Stimulated activated naive B cell treated with anti-CD40 and anti-IgM and Interleukin-4, amounts not matched to agents 10 μg/mL and 1 μg/mL and 100 μg/mL, for 72 hours (primary cell): Measurements from ENCODE around the gene IP6K3.
A peak's percentile ranks its signal among the peaks of the same experiment; 100 is the strongest.

Experiments used
- ATAC-seq, 2 donors: fragments of 150-1000 bp; cut with Tn5 transposase; replicated peaks; 2 replicates each; pipeline ENCODE4 v1.10.0; 2021; ENCODE audit warnings: moderate library complexity in 1 of 2
- DNase-seq: peaks from one replicate; pipeline ENCODE4 v3.0.0; 2021
- H3K27ac Mint-ChIP-seq: one replicate; pipeline ENCODE4 v1.8.0; 2022; ENCODE audit warnings: mild to moderate bottlenecking, mixed read lengths
- H3K27me3 Mint-ChIP-seq, 2 donors: one replicate each; pipeline ENCODE4 v1.8.0; 2022; ENCODE audit warnings: mixed read lengths in 2 of 2
- H3K36me3 Mint-ChIP-seq, 2 donors: one replicate each; pipeline ENCODE4 v1.8.0; 2022; ENCODE audit warnings: mixed read lengths in 2 of 2, mild to moderate bottlenecking in 1 of 2
- H3K4me1 Mint-ChIP-seq, 2 donors: one replicate each; pipeline ENCODE4 v1.8.0; 2022; ENCODE audit warnings: mixed read lengths in 2 of 2, mild to moderate bottlenecking in 1 of 2
- H3K4me3 Mint-ChIP-seq, 2 donors: one replicate each; pipeline ENCODE4 v1.8.0; 2022; ENCODE audit warnings: mild to moderate bottlenecking in 2 of 2, mixed read lengths in 2 of 2, moderate library complexity in 1 of 2
- H3K9me3 Mint-ChIP-seq, 2 donors: one replicate each; pipeline ENCODE4 v1.8.0; 2022; ENCODE audit warnings: mixed read lengths in 2 of 2, mild to moderate bottlenecking in 1 of 2

IP6K3 gene

GRCh38 chr6:33771146-33772081 lies 24.7 kb upstream of the IP6K3 start:
- DNase-seq (peak; percentile 46), ATAC-seq (peak; percentile 67 to 80)
- H3K27me3 Mint-ChIP-seq, result peaks cover 8 to 18% of the 10 kb centered on the region in 2 donors
- H3K9me3 Mint-ChIP-seq, result peaks cover 0 to 3% of the 10 kb centered on the region in 2 donors
- peaks cover 3 to 23% of the 10 kb centered on the region in 2 donors for H3K4me1 Mint-ChIP-seq
- no peak overlapping the region for H3K27ac Mint-ChIP-seq
- no peak overlapping the region for H3K4me3 Mint-ChIP-seq
- peaks cover 30 to 32% of the 10 kb centered on the region in 2 donors for H3K36me3 Mint-ChIP-seq

- H3K4me3 Mint-ChIP-seq, result no peak overlapping the region
- ATAC-seq, result no peak
- H3K27ac Mint-ChIP-seq, result no peak overlapping the region
- peaks cover 25% of the 10 kb centered on the region in 2 donors for H3K36me3 Mint-ChIP-seq
- no peak for DNase-seq
- H3K27me3 Mint-ChIP-seq, result peaks cover 9 to 24% of the 10 kb centered on the region in 2 donors
- peaks cover 0 to 3% of the 10 kb centered on the region in 2 donors for H3K9me3 Mint-ChIP-seq
- H3K4me1 Mint-ChIP-seq, result peaks cover 3 to 23% of the 10 kb centered on the region in 2 donors
Measured at GRCh38 chr6:33770833-33771145, 24.1 kb upstream of the IP6K3 start.

GRCh38 chr6:33770124-33770832 lies 23.6 kb upstream of the IP6K3 start:
- H3K9me3 Mint-ChIP-seq, result peaks cover 0 to 3% of the 10 kb centered on the region in 2 donors

GRCh38 chr6:33769248-33769821 lies 22.6 kb upstream of the IP6K3 start:
- Mint-ChIP-seq H3K36me3 (peaks cover 15 to 17% of the 10 kb centered on the region in 2 donors), H3K4me1 (peaks cover 3 to 23% of the 10 kb centered on the region in 2 donors), H3K9me3 (peaks cover 0 to 3% of the 10 kb centered on the region in 2 donors), H3K4me3 (no peak overlapping the region), H3K27ac (no peak overlapping the region), H3K27me3 (peaks cover 18 to 31% of the 10 kb centered on the region in 2 donors)
- ATAC-seq (no peak), DNase-seq (no peak)

More at GRCh38 chr6:33770124-33770832, 23.6 kb upstream of the IP6K3 start:
- Mint-ChIP-seq H3K27ac (no peak overlapping the region), H3K4me3 (no peak overlapping the region), H3K27me3 (peaks cover 14 to 29% of the 10 kb centered on the region in 2 donors), H3K4me1 (peaks cover 3 to 23% of the 10 kb centered on the region in 2 donors), H3K36me3 (peaks cover 21 to 24% of the 10 kb centered on the region in 2 donors)
- ATAC-seq (no peak), DNase-seq (no peak)

GRCh38 chr6:33768644-33769120 lies 22.0 kb upstream of the IP6K3 start:
- no peak overlapping the region for H3K27ac Mint-ChIP-seq
- H3K27me3 Mint-ChIP-seq, result peaks cover 21 to 31% of the 10 kb centered on the region in 2 donors
- DNase-seq (peak; percentile 46), ATAC-seq (peak; percentile 81 to 85)
- peaks cover 0 to 3% of the 10 kb centered on the region in 2 donors for H3K9me3 Mint-ChIP-seq
- H3K4me3 Mint-ChIP-seq, result no peak overlapping the region
- peaks cover 13 to 15% of the 10 kb centered on the region in 2 donors for H3K36me3 Mint-ChIP-seq
- H3K4me1 Mint-ChIP-seq, result peaks cover 3 to 23% of the 10 kb centered on the region in 2 donors

GRCh38 chr6:33766921-33767907 lies 20.5 kb upstream of the IP6K3 start:
- DNase-seq, result no peak
- H3K27ac Mint-ChIP-seq, result no peak overlapping the region
- peaks cover 24 to 31% of the 10 kb centered on the region in 2 donors for H3K27me3 Mint-ChIP-seq
- no peak for ATAC-seq
- peaks cover 2 to 4% of the 10 kb centered on the region in 2 donors for H3K36me3 Mint-ChIP-seq
- peaks cover 0 to 3% of the 10 kb centered on the region in 2 donors for H3K9me3 Mint-ChIP-seq
- peaks cover 3 to 20% of the 10 kb centered on the region in 2 donors for H3K4me1 Mint-ChIP-seq
- no peak overlapping the region for H3K4me3 Mint-ChIP-seq

GRCh38 chr6:33765368-33765767 lies 18.7 kb upstream of the IP6K3 start:
- H3K4me1 Mint-ChIP-seq, result peaks cover 5 to 6% of the 10 kb centered on the region in 2 donors
- peaks cover 26 to 31% of the 10 kb centered on the region in 2 donors for H3K27me3 Mint-ChIP-seq
- no peak overlapping the region for H3K27ac Mint-ChIP-seq
- H3K4me3 Mint-ChIP-seq, result no peak overlapping the region
- no peaks in the 10 kb centered on the region for H3K36me3 Mint-ChIP-seq
- peaks cover 0 to 3% of the 10 kb centered on the region in 2 donors for H3K9me3 Mint-ChIP-seq
- DNase-seq, result no peak
- no peak for ATAC-seq

- peaks cover 0 to 3% of the 10 kb centered on the region in 2 donors for H3K9me3 Mint-ChIP-seq
- DNase-seq (no peak), ATAC-seq (no peak)
- H3K36me3 Mint-ChIP-seq, result no peaks in the 10 kb centered on the region
- H3K4me1 Mint-ChIP-seq, result peaks cover 5 to 6% of the 10 kb centered on the region in 2 donors
- no peak overlapping the region for H3K4me3 Mint-ChIP-seq
- peaks cover 26 to 31% of the 10 kb centered on the region in 2 donors for H3K27me3 Mint-ChIP-seq
- no peak overlapping the region for H3K27ac Mint-ChIP-seq
Measured at GRCh38 chr6:33764036-33764435, 17.3 kb upstream of the IP6K3 start.

- peaks cover 0 to 3% of the 10 kb centered on the region in 2 donors for H3K9me3 Mint-ChIP-seq
- H3K27me3 Mint-ChIP-seq, result peaks cover 24 to 29% of the 10 kb centered on the region in 2 donors
- H3K27ac Mint-ChIP-seq, result no peak overlapping the region
- H3K4me3 Mint-ChIP-seq, result no peak overlapping the region
- H3K4me1 Mint-ChIP-seq, result peaks cover 3 to 4% of the 10 kb centered on the region in 2 donors
- ATAC-seq (no peak), DNase-seq (no peak)
- H3K36me3 Mint-ChIP-seq, result no peaks in the 10 kb centered on the region
Measured at GRCh38 chr6:33763483-33763882, 16.8 kb upstream of the IP6K3 start.

GRCh38 chr6:33762713-33763112 lies 16.0 kb upstream of the IP6K3 start:
- DNase-seq (no peak), ATAC-seq (no peak)
- H3K27me3 Mint-ChIP-seq, result peaks cover 21 to 26% of the 10 kb centered on the region in 2 donors
- no peak overlapping the region for H3K4me3 Mint-ChIP-seq
- H3K9me3 Mint-ChIP-seq, result peaks cover 0 to 3% of the 10 kb centered on the region in 2 donors
- H3K36me3 Mint-ChIP-seq, result no peaks in the 10 kb centered on the region
- no peak overlapping the region for H3K27ac Mint-ChIP-seq
- peaks cover 0 to 3% of the 10 kb centered on the region in 2 donors for H3K4me1 Mint-ChIP-seq

GRCh38 chr6:33761922-33762629 lies 15.4 kb upstream of the IP6K3 start:
- H3K27ac Mint-ChIP-seq, result no peak overlapping the region
- peaks cover 20 to 25% of the 10 kb centered on the region in 2 donors for H3K27me3 Mint-ChIP-seq
- DNase-seq, result peak; percentile 13

GRCh38 chr6:33761581-33761921 lies 14.8 kb upstream of the IP6K3 start:
- Mint-ChIP-seq H3K4me3 (no peak overlapping the region), H3K27me3 (peaks cover 14 to 27% of the 10 kb centered on the region in 2 donors), H3K9me3 (peaks cover 0 to 2% of the 10 kb centered on the region in 2 donors), H3K4me1 (peaks cover 0 to 3% of the 10 kb centered on the region in 2 donors), H3K27ac (no peak overlapping the region), H3K36me3 (no peaks in the 10 kb centered on the region)
- ATAC-seq, result no peak
- no peak for DNase-seq

More at GRCh38 chr6:33761922-33762629, 15.4 kb upstream of the IP6K3 start:
- Mint-ChIP-seq H3K36me3 (no peaks in the 10 kb centered on the region), H3K4me3 (no peak overlapping the region), H3K4me1 (peaks cover 0 to 3% of the 10 kb centered on the region in 2 donors), H3K9me3 (peaks cover 0 to 3% of the 10 kb centered on the region in 2 donors)
- ATAC-seq, result peak; percentile 74 to 77
